Hematopoietic multipotent progenitor cell treated with erythropoietin and hydrocortisone succinate and interleukin-3 and kit ligand, for 4 days (in vitro differentiated cells): ENCODE measurements around the gene GATAD1.

Experiments
- DNase-seq: peaks from one replicate; pipeline ENCODE4 v3.0.0-alpha.2; 2015

The GATAD1 gene

GRCh38 chr7:92485267-92485892 lies 38.1 kb downstream of the GATAD1 start:
- DNase-seq: no peak

DNA sequence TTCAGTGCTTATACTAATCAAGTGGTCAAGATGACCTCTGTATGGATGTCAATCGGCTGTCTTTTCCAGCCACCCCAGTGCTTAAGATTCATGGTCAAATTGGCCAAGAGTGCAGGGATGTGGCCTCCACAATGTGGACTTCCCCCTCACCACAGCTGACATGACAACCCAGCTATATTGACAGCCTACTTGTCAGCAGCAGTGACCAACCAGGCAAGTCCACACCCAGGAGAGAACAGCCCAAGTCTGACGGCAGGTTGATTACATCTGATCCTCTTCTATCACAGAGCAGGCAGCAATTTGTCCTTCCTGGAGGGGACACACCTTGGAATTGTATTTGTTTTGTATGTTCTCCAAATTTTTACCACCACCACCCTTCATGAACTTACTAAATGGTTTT lies 38.7 kb downstream of the GATAD1 start:
- DNase-seq: peak; percentile 2

DNA sequence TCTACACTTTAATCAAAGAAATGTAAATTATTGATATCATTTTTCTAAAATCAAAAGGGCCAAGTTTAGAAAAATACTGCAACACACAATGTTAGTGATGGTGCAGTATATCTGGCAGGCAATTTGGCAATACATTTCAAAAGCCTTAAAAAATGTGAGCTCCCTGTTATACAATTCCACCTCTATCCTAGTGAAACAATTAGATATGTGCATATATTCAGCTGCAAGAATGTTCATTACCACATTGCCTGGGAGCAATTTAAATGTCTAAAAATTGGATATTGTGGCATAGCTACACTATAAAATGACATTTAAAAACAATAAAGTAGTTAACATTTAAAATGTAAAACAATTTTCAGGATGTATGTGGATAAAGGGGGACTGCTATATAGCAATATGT lies 40.5 kb downstream of the GATAD1 start:
- no peak for DNase-seq

DNA sequence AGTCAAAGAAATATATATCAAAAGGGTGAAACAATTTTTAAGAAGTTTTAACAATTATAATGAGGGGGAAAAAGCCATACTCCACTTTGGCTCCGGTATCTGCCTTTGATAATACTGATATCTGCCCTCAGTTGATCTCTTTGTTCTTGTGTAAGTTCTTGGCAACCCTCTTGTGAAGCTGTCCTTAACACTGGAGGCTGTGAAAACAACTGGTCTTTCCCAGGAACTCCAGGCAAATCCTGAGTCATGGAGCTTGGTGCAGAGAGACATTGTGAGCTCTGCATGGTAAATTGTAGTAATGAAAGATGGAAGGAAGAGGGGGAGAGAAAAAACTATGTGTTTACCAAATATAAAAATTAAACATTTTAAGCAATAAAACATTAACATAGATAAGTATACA lies 42.4 kb downstream of the GATAD1 start:
- no peak for DNase-seq

DNA sequence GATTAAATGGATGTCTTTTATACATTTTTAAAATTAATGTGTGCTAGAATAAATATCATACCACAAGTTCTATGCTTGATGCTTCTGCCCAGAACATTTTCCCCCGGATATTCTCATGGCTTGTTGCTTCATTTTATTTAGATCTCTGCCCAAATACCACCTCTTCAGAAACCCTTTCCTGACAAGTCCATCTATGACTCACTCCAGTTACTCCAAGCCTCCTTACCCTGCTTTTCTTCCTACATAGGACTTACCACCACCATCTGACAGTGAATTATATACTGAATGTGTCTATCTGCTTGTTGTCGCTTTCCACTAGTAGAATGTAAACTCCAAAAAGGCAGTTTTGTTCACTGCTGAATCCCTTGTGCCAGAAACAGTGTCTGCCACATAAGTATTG lies 49.6 kb downstream of the GATAD1 start:
- no peak for DNase-seq

DNA sequence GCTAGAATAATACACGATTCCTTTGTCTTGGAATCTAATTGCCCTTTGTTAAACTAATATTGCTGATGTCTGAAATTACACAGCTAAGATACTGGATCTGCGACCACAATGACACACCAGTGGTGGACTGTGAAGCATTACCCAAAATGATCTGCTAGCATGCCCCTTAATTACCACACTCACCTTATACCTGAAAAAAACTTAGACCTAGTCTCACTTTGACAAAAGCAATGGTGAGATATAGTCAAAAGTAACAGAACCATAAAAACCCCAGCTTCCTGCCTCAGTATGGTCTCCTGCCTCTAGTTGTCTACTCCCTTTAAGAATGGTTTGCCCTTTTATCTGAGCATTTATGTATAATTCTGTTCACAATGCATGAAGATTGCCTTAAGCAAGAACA lies 51.3 kb downstream of the GATAD1 start:
- DNase-seq: no peak

DNA sequence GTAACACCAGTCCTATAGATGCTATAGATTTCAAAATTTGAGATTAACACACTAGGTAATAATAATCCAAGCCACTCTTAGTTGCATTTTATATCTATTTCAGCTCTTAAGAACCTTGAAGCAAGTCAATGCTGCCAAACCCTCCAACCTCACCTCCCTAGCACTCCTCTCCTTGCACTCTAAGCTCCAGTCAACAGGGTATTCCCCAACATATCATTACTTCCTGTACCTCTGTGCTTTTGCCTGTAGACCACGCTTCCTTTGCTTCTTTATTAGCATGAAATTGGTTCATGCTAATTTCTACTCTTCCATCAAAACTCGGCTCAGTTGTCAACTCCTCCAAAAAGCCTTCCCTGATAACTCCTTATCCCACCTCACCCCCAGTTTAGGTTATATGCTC lies 56.5 kb downstream of the GATAD1 start:
- DNase-seq: no peak

- DNase-seq: no peak
Measured at GRCh38 chr7:92504563-92504962, 57.3 kb downstream of the GATAD1 start.

GRCh38 chr7:92506363-92506762 lies 59.1 kb downstream of the GATAD1 start:
- DNase-seq: no peak

- no peak for DNase-seq
Measured at GRCh38 chr7:92508946-92509345, 61.7 kb downstream of the GATAD1 start.
